Thoracic aorta (tissue), 2 donors: ENCODE data around the gene RBP5. TPM values are rescaled to one million over a fixed set of nuclear protein-coding genes. Genes with fewer than 3 reads are reported as not detected.

Experiments
- ATAC-seq: fragments of 150-250 bp; one replicate; pipeline ENCODE4 v1.8.0; 2017; ENCODE audit warnings: low read depth; ENCODE audit not compliant: insufficient number of reproducible peaks, low FRiP score
- DNase-seq: peaks from one replicate; pipeline ENCODE4 v3.0.0-alpha.2; 2020; ENCODE audit warnings: low spot score
- H3K27ac ChIP-seq, 2 donors: fragments of 200-600 bp; sonication (generic); 1 replicate in 1 of 2; 2 replicates in 1 of 2; pipeline ENCODE4 v1.5.1; 2016; ENCODE audit warnings: mild to moderate bottlenecking in 2 of 2, moderate library complexity in 2 of 2
- H3K27me3 ChIP-seq: fragments of 200-600 bp; sonication (generic); replicated peaks from 2 replicates; pipeline ENCODE4 v1.6.0; 2016; ENCODE audit warnings: mild to moderate bottlenecking; ENCODE audit not compliant: insufficient read depth
- H3K36me3 ChIP-seq: fragments of 200-600 bp; sonication (generic); one replicate; pipeline ENCODE4 v1.5.1; 2016
- H3K4me1 ChIP-seq, 2 donors: fragments of 200-600 bp; sonication (generic); 1 replicate in 1 of 2; 2 replicates in 1 of 2; pipeline versions ENCODE4 v1.5.1 to v1.6.0; 2016; ENCODE audit warnings: low read depth in 2 of 2, mild to moderate bottlenecking in 1 of 2; ENCODE audit not compliant: control insufficient read depth in 1 of 2
- H3K4me3 ChIP-seq: fragments of 200-600 bp; sonication (generic); 2 replicates; pipeline ENCODE4 v1.5.1; 2016; ENCODE audit warnings: mild to moderate bottlenecking
- H3K9me3 ChIP-seq: fragments of 200-600 bp; sonication (generic); 2 replicates; pipeline ENCODE4 v1.5.1; 2016
- CTCF ChIP-seq: fragments of 200-600 bp; sonication (generic); IDR thresholded peaks from one replicate; pipeline ENCODE4 v1.5.1; 2019; ENCODE audit warnings: antibody characterized with exemption
- total RNA-seq, 2 donors: library from RNA; depleted of rRNA; stranded (reverse); fragments of >200 nt; gene quantifications; one replicate each; pipeline versions ENCODE4 v1.1.0 to v1.2.3, GENCODE V29; 2016

Gene RBP5
- total RNA-seq, 2 donors from 2014 or later: 0.71 TPM; not detected in 1

GRCh38 chr12:7114008-7114407 lies 14.7 kb downstream of the RBP5 start:
- no peak overlapping the region for H3K4me3 ChIP-seq
- ATAC-seq: no peak
- no peak for TF ChIP-seq CTCF
- H3K9me3 ChIP-seq: no peaks in the 10 kb centered on the region
- H3K27ac ChIP-seq: no peak overlapping the region
- no peaks in the 10 kb centered on the region for H3K36me3 ChIP-seq
- H3K27me3 ChIP-seq: no peaks in the 10 kb centered on the region
- DNase-seq: no peak
- H3K4me1 ChIP-seq: peaks cover 2 to 7% of the 10 kb centered on the region in 2 donors

- H3K9me3 ChIP-seq: no peaks in the 10 kb centered on the region
- H3K27ac ChIP-seq: no peak overlapping the region
- DNase-seq (no peak), ATAC-seq (no peak)
- no peaks in the 10 kb centered on the region for H3K27me3 ChIP-seq
- H3K4me1 ChIP-seq: peaks cover 2 to 7% of the 10 kb centered on the region in 2 donors
- no peak overlapping the region for H3K4me3 ChIP-seq
- H3K36me3 ChIP-seq: no peaks in the 10 kb centered on the region
- TF ChIP-seq CTCF: peak; percentile 88
These were observed 15.3 kb downstream of the RBP5 start for GRCh38 chr12:7113389-7113871.

- DNase-seq: no peak
- no peak for ATAC-seq
- Histone ChIP-seq H3K4me3 (no peak overlapping the region), H3K27ac (no peak overlapping the region), H3K27me3 (no peaks in the 10 kb centered on the region), H3K36me3 (no peaks in the 10 kb centered on the region), H3K4me1 (peaks cover 4 to 17% of the 10 kb centered on the region in 2 donors), H3K9me3 (no peaks in the 10 kb centered on the region)
- TF ChIP-seq CTCF: no peak
These were observed 16.6 kb downstream of the RBP5 start for GRCh38 chr12:7112041-7112440.

GRCh38 chr12:7110661-7111060 lies 18.0 kb downstream of the RBP5 start:
- Histone ChIP-seq H3K36me3 (no peaks in the 10 kb centered on the region), H3K27ac (no peak overlapping the region), H3K4me3 (no peak overlapping the region), H3K27me3 (no peaks in the 10 kb centered on the region), H3K9me3 (no peaks in the 10 kb centered on the region), H3K4me1 (peaks cover 10 to 21% of the 10 kb centered on the region in 2 donors)
- ATAC-seq (no peak), DNase-seq (no peak)
- no peak for TF ChIP-seq CTCF

GRCh38 chr12:7109572-7109920 lies 19.1 kb downstream of the RBP5 start:
- H3K27me3 ChIP-seq: no peaks in the 10 kb centered on the region
- TF ChIP-seq CTCF: no peak
- no peaks in the 10 kb centered on the region for H3K36me3 ChIP-seq
- peak overlapping the region; percentile 78 for H3K4me3 ChIP-seq
- H3K9me3 ChIP-seq: no peaks in the 10 kb centered on the region
- H3K27ac ChIP-seq: peak overlapping the region; percentile 38 to 93
- peaks cover 10 to 24% of the 10 kb centered on the region in 2 donors for H3K4me1 ChIP-seq
- ATAC-seq: no peak
- no peak for DNase-seq
